HG03025 (cell line): ENCODE data around the gene SSH2.
"Not testable (repeated sequence)": the region's sequence is repeated elsewhere in the genome, so short reads cannot be mapped to it uniquely, and the experiment has no call there.

Experiments
- ATAC-seq: cut with Tn5 transposase; IDR thresholded peaks from one replicate; pipeline ENCODE4 v1.9.1; 2021; ENCODE audit warnings: mild to moderate bottlenecking, moderate library complexity; ENCODE audit not compliant: unreplicated experiment, low FRiP score

The SSH2 gene

GRCh38 chr17:29682054-29682453, 248.0 kb downstream of the SSH2 start:
- no peak for ATAC-seq

- no peak for ATAC-seq
Measured at GRCh38 chr17:29677824-29678223, 252.2 kb downstream of the SSH2 start.

- ATAC-seq: no peak
Measured at GRCh38 chr17:29677221-29677791, 252.7 kb downstream of the SSH2 start.

GRCh38 chr17:29675961-29676360, 254.1 kb downstream of the SSH2 start:
- not testable (repeated sequence) for ATAC-seq

- no peak for ATAC-seq
Measured at GRCh38 chr17:29674281-29674680, 255.7 kb downstream of the SSH2 start.

GRCh38 chr17:29671661-29672060, 258.4 kb downstream of the SSH2 start:
- no peak for ATAC-seq

- ATAC-seq: no peak
Measured at GRCh38 chr17:29669266-29669665, 260.8 kb downstream of the SSH2 start.

- ATAC-seq: no peak
Measured at GRCh38 chr17:29667969-29668368, 262.1 kb downstream of the SSH2 start.

- no peak for ATAC-seq
Measured at GRCh38 chr17:29665481-29665810, 264.6 kb downstream of the SSH2 start.

GRCh38 chr17:29664743-29665480, 265.1 kb downstream of the SSH2 start:
- ATAC-seq: no peak

- ATAC-seq: no peak
Measured at GRCh38 chr17:29663155-29663554, 266.9 kb downstream of the SSH2 start.

- ATAC-seq: no peak
Measured at GRCh38 chr17:29661213-29661612, 268.8 kb downstream of the SSH2 start.

GRCh38 chr17:29659155-29659554, 270.9 kb downstream of the SSH2 start:
- no peak for ATAC-seq

- ATAC-seq: no peak
Measured at GRCh38 chr17:29655323-29655722, 274.7 kb downstream of the SSH2 start.

- ATAC-seq: no peak
Measured at GRCh38 chr17:29653995-29654714, 275.9 kb downstream of the SSH2 start.

GRCh38 chr17:29652976-29653375, 277.1 kb downstream of the SSH2 start:
- ATAC-seq: no peak

GRCh38 chr17:29651913-29652312, 278.1 kb downstream of the SSH2 start:
- not testable (repeated sequence) for ATAC-seq

GRCh38 chr17:29650396-29650795, 279.6 kb downstream of the SSH2 start:
- no peak for ATAC-seq

- ATAC-seq: no peak
Measured at GRCh38 chr17:29649359-29649758, 280.7 kb downstream of the SSH2 start.

GRCh38 chr17:29648005-29648404, 282.0 kb downstream of the SSH2 start:
- no peak for ATAC-seq

- ATAC-seq: no peak
Measured at GRCh38 chr17:29645515-29646051, 284.4 kb downstream of the SSH2 start.

GRCh38 chr17:29643817-29644160, 286.2 kb downstream of the SSH2 start:
- no peak for ATAC-seq
